Testis (tissue), 2 donors: ENCODE data around the gene NEK9.

Experiments
- POLR2A ChIP-seq: fragments of 450-650 bp; IDR thresholded peaks from one replicate; pipeline ENCODE4 v1.6.1; 2017; ENCODE audit warnings: antibody characterized with exemption, mild to moderate bottlenecking, moderate library complexity
- TF ChIP-seq, protein P1 (sequence below), 3 experiments: fragments of 450-650 bp in 2 of 3; fragments of 200-600 bp in 1 of 3; sonication (generic) in 1 of 3; IDR thresholded peaks; one replicate each; pipeline ENCODE4 v1.5.1; 2016 to 2019; ENCODE audit warnings: antibody characterized with exemption in 3 of 3, mild to moderate bottlenecking in 2 of 3, moderate library complexity in 1 of 3

DNA sequence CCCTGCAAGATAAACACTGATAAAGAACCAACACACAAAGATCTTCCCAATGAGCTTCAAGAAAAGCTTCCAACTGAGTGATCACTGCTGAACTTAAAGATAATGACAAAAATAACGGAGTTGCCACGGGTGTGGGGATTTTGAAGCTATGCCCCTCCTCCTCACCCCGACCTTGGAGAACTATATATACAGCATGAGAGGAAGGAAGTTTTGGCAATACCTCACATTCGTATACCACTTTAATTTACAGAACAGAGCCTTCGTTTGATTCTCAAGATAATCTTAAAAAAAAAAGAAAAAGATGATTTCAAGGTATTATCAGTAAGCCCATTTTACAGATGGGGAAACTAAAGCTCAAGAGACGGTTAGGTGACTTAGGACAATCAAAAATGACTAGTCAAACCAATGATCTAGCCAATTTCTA lies 715 bp downstream of the NEK9 start:
- TF ChIP-seq, protein P1, sequence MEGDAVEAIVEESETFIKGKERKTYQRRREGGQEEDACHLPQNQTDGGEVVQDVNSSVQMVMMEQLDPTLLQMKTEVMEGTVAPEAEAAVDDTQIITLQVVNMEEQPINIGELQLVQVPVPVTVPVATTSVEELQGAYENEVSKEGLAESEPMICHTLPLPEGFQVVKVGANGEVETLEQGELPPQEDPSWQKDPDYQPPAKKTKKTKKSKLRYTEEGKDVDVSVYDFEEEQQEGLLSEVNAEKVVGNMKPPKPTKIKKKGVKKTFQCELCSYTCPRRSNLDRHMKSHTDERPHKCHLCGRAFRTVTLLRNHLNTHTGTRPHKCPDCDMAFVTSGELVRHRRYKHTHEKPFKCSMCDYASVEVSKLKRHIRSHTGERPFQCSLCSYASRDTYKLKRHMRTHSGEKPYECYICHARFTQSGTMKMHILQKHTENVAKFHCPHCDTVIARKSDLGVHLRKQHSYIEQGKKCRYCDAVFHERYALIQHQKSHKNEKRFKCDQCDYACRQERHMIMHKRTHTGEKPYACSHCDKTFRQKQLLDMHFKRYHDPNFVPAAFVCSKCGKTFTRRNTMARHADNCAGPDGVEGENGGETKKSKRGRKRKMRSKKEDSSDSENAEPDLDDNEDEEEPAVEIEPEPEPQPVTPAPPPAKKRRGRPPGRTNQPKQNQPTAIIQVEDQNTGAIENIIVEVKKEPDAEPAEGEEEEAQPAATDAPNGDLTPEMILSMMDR (IDR thresholded peaks at IDR 0.05) = no peak
- TF ChIP-seq POLR2A = no peak
